Endothelial cell of umbilical vein (primary cell): ENCODE data around the gene TTC9. TPM values are rescaled to one million over a fixed set of nuclear protein-coding genes. Genes with fewer than 3 reads are reported as not detected.

Experiments
- BruUV-seq: library from RNA; stranded (reverse); fragments of 400-500 nt; replicated peaks from 2 replicates; lab custom pipeline; 2021; lab: Mats Ljungman, UMichigan
- CTCF ChIA-PET: fragments of 300-600, 350-600 bp; sonication (Branson Sonifier 250); formaldehyde crosslinking; loops from one replicate; lab custom pipeline; 2021; ENCODE audit warnings: antibody characterized with exemption, inconsistent platforms; lab: Charles Lee
- POLR2A ChIA-PET: fragments of 300-600, 350-600 bp; sonication (Branson Sonifier 250); formaldehyde crosslinking; loops from one replicate; lab custom pipeline; 2021; ENCODE audit warnings: antibody characterized with exemption, inconsistent platforms; lab: Charles Lee
- DNase-seq: peaks from one replicate; pipeline ENCODE4 v3.0.0-alpha.2; 2011; ENCODE audit warnings: low read depth, low spot score
- FAIRE-seq: peaks from 2 replicates; lab custom pipeline; 2011; peaks lifted over from hg19 to GRCh38; lab: Jason Lieb, UNC
- H2AFZ ChIP-seq: 2 replicates; pipeline ENCODE4 v1.6.0; 2012; ENCODE audit warnings: low read depth, low read length, control low read depth, inconsistent platforms
- H3K27ac ChIP-seq: 2 replicates; pipeline ENCODE4 v1.5.1; 2011; ENCODE audit warnings: low read depth, mild to moderate bottlenecking, control low read depth, low read length, moderate library complexity; ENCODE audit not compliant: insufficient read depth
- H3K27me3 ChIP-seq, 2 experiments: 2 replicates each; pipeline versions ENCODE4 v1.6.0 to v1.6.1; 2011; ENCODE audit warnings: low read length in 2 of 2, mixed read lengths in 1 of 2; ENCODE audit not compliant: control insufficient read depth in 2 of 2, insufficient read depth in 2 of 2
- H3K36me3 ChIP-seq, 2 experiments: 2 replicates in 1 of 2; 3 replicates in 1 of 2; pipeline ENCODE4 v1.5.1; 2011; ENCODE audit warnings: low read length in 2 of 2, mild to moderate bottlenecking in 1 of 2, moderate library complexity in 1 of 2; ENCODE audit not compliant: control insufficient read depth in 2 of 2, insufficient read depth in 2 of 2; ENCODE audit errors: extremely low read depth in 1 of 2
- H3K4me1 ChIP-seq: 3 replicates; pipeline ENCODE4 v1.5.1; 2011; ENCODE audit warnings: mild to moderate bottlenecking, low read length; ENCODE audit not compliant: control insufficient read depth, insufficient read depth; ENCODE audit errors: extremely low read depth
- H3K4me2 ChIP-seq: 2 replicates; pipeline ENCODE4 v1.6.1; 2011; ENCODE audit warnings: low read length, control low read depth, mixed read lengths; ENCODE audit not compliant: insufficient read depth
- H3K4me3 ChIP-seq, 3 experiments: fragments of 200-600 bp in 1 of 3; sonication (generic), shearing (Covaris generic) in 1 of 3; replicated peaks in 1 of 3; 2 replicates each; pipeline ENCODE4 v1.5.1; 2011 to 2016; ENCODE audit warnings: control low read depth in 3 of 3, low read length in 3 of 3, mild to moderate bottlenecking in 2 of 3, inconsistent platforms in 1 of 3, low read depth in 1 of 3, moderate library complexity in 1 of 3; ENCODE audit not compliant: insufficient read depth in 1 of 3
- H3K79me2 ChIP-seq: 2 replicates; pipeline ENCODE4 v1.6.0; 2012; ENCODE audit warnings: low read length, inconsistent platforms; ENCODE audit not compliant: control insufficient read depth, insufficient read depth
- H3K9ac ChIP-seq: replicated peaks from 2 replicates; pipeline ENCODE3; 2011; ENCODE audit warnings: low read length, control low read depth; ENCODE audit not compliant: insufficient read depth; ENCODE audit errors: extremely low read depth
- H3K9me1 ChIP-seq: replicated peaks from 3 replicates; pipeline ENCODE4 v1.6.0; 2011; ENCODE audit warnings: mild to moderate bottlenecking, low read length; ENCODE audit not compliant: control insufficient read depth, insufficient read depth; ENCODE audit errors: extremely low read depth
- H3K9me3 ChIP-seq: replicated peaks from 2 replicates; pipeline ENCODE4 v1.5.1; 2012; ENCODE audit warnings: low read length, inconsistent platforms; ENCODE audit not compliant: control insufficient read depth, insufficient read depth
- H4K20me1 ChIP-seq: replicated peaks from 2 replicates; pipeline ENCODE3; 2011; ENCODE audit warnings: mild to moderate bottlenecking, low read length; ENCODE audit not compliant: control insufficient read depth, insufficient read depth; ENCODE audit errors: extremely low read depth
- EZH2 ChIP-seq: IDR thresholded peaks from 2 replicates; pipeline ENCODE4 v1.6.1; 2012; ENCODE audit warnings: borderline replicate concordance, low read depth, mild to moderate bottlenecking, moderate library complexity, low read length, inconsistent platforms; ENCODE audit not compliant: severe bottlenecking
- FOS ChIP-seq: IDR thresholded peaks from 2 replicates; pipeline ENCODE4 v1.6.1; 2011; ENCODE audit warnings: mild to moderate bottlenecking, low read length, moderate library complexity, borderline replicate concordance; ENCODE audit not compliant: insufficient read depth
- GATA2 ChIP-seq: IDR thresholded peaks from 2 replicates; pipeline ENCODE4 v1.7.0; 2011; ENCODE audit warnings: low read depth, mild to moderate bottlenecking, moderate library complexity, mixed read lengths, low read length; ENCODE audit not compliant: insufficient read length, insufficient read depth
- JUN ChIP-seq: IDR thresholded peaks from 2 replicates; pipeline ENCODE4 v1.6.1; 2011; ENCODE audit warnings: borderline replicate concordance, low read depth; ENCODE audit not compliant: insufficient read length, insufficient read depth
- MYC ChIP-seq: IDR thresholded peaks from one replicate; pipeline ENCODE4 v1.6.1; 2011; ENCODE audit warnings: mild to moderate bottlenecking, low read depth, low read length
- POLR2A ChIP-seq: IDR thresholded peaks from 2 replicates; pipeline ENCODE4 v1.6.1; 2012; ENCODE audit warnings: low read depth, mild to moderate bottlenecking, control low read depth, low read length
- POLR2AphosphoS5 ChIP-seq: IDR thresholded peaks from 2 replicates; pipeline ENCODE4 v1.6.1; 2012; ENCODE audit warnings: low read depth, mild to moderate bottlenecking, control low read depth, low read length, moderate library complexity; ENCODE audit not compliant: insufficient read depth
- dilution Hi-C: fragments of 300-500 bp; cut with MboI; formaldehyde crosslinking; loops from one replicate; pipeline ENCODE4 v1.15.0; 2019; ENCODE audit warnings: low sequenced_read_pairs; ENCODE audit not compliant: extremely low pct_ligation_motif_present
- intact Hi-C: fragments of 100-400 bp; cut with micrococcal nuclease; formaldehyde crosslinking; loops from one replicate; pipeline ENCODE4 v1.10.0; 2022
- polyA plus RNA-seq, 4 experiments: library from polyadenylated mRNA; depleted of rRNA in 3 of 4; stranded (reverse) in 3 of 4; unstranded in 1 of 4; fragments of >200 nt; gene quantifications; 2 replicates each; pipeline versions ENCODE4 v1.2.1 to v1.2.3, GENCODE V29; 2011 to 2012; ENCODE audit warnings: missing spikeins in 1 of 4
- total RNA-seq: library from RNA; stranded (reverse); gene quantifications from 2 replicates; pipeline ENCODE4 v1.2.3, GENCODE V29; 2021
- TF ChIP-seq, protein P1 (sequence below): IDR thresholded peaks from 2 replicates; pipeline ENCODE4 v1.6.1; 2011; ENCODE audit not compliant: insufficient read depth, insufficient read length
- TF ChIP-seq, protein P2 (sequence below), 2 donors: IDR thresholded peaks; 1 replicate in 1 of 2; 2 replicates in 1 of 2; pipeline ENCODE4 v1.5.1; 2011; ENCODE audit warnings: low read length in 2 of 2, mild to moderate bottlenecking in 2 of 2, moderate library complexity in 2 of 2, control low read depth in 1 of 2, inconsistent platforms in 1 of 2, low read depth in 1 of 2; ENCODE audit not compliant: insufficient read depth in 1 of 2; ENCODE audit errors: extremely low read depth in 1 of 2

TTC9 gene
- total and polyA plus RNA-seq, 2 donors (not counting 3 experiments of a cell fraction or from before 2014, with no cell fraction given), result 0.06 TPM; not detected in 1

DNA sequence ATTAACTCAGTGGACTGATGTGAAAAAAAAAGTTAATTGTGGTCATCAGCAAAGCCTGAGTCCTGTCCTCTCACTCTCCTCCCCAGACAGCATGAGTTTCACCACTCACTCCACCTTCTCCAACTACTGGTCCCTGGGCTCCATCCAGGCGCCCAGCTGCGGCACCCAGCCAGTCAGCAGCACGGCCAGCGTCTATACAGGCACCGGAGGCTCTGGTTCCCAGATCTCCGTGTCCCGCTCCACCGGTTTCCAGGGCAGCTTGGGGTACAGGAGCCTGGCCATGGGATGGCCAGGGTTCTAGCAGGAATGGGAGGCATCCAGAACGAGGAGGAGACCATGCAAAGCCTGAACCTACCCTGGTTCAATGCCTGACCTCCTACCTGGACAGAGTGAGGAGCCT, 47.3 kb upstream of the TTC9 start:
- ChIA-PET POLR2A (no interaction called here), CTCF (interaction anchor here (0.6 to 0.9 kb wide), 2 partner anchors 18 to 27 kb away, joined by 3 to 4 read pairs; no protein-coding TSS in a partner anchor)
- Histone ChIP-seq H3K9ac (no peak overlapping the region), H4K20me1 (no peaks in the 10 kb centered on the region), H3K4me1 (peaks cover 6% of the 10 kb centered on the region), H3K27ac (no peak overlapping the region), H3K4me2 (no peak overlapping the region), H2AFZ (no peak overlapping the region), H3K9me1 (no peaks in the 10 kb centered on the region), H3K79me2 (peaks cover 26% of the 10 kb centered on the region), H3K9me3 (no peaks in the 10 kb centered on the region), H3K36me3 (peaks cover 2 to 25% of the 10 kb centered on the region in 2 experiments), H3K27me3 (no peaks in the 10 kb centered on the region), H3K4me3 (no peak overlapping the region)
- DNase-seq, result no peak
- FAIRE-seq, result no peak
- intact Hi-C loops, result no loop called here
- TF ChIP-seq FOS (no peak), JUN (no peak), POLR2A (no peak), GATA2 (no peak), MYC (no peak), EZH2 (no peak), POLR2AphosphoS5 (no peak)
- TF ChIP-seq, protein P1, sequence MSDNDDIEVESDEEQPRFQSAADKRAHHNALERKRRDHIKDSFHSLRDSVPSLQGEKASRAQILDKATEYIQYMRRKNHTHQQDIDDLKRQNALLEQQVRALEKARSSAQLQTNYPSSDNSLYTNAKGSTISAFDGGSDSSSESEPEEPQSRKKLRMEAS, result no peak
- TF ChIP-seq, protein P2, sequence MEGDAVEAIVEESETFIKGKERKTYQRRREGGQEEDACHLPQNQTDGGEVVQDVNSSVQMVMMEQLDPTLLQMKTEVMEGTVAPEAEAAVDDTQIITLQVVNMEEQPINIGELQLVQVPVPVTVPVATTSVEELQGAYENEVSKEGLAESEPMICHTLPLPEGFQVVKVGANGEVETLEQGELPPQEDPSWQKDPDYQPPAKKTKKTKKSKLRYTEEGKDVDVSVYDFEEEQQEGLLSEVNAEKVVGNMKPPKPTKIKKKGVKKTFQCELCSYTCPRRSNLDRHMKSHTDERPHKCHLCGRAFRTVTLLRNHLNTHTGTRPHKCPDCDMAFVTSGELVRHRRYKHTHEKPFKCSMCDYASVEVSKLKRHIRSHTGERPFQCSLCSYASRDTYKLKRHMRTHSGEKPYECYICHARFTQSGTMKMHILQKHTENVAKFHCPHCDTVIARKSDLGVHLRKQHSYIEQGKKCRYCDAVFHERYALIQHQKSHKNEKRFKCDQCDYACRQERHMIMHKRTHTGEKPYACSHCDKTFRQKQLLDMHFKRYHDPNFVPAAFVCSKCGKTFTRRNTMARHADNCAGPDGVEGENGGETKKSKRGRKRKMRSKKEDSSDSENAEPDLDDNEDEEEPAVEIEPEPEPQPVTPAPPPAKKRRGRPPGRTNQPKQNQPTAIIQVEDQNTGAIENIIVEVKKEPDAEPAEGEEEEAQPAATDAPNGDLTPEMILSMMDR (IDR thresholded peaks at IDR 0.05; ENCODE audit: extremely low read depth in 1 of 2, insufficient read depth in 1 of 2, low read depth in 1 of 2, low read length in 2 of 2), result no peak
- dilution Hi-C loops, result no loop called here
- no TSS peak for BruUV-seq
